ENCODE measurements around the gene TNFRSF12A.

The TNFRSF12A gene

GRCh38 chr16:3004319-3004718 is 15.8 kb upstream of the TNFRSF12A start:
- Histone ChIP-seq H3K9ac (ENCODE audit: low read depth, low read length) (no peak overlapping the region), H3K27ac (ENCODE audit: low read depth, low read length) (no peak overlapping the region), H3K27me3 (ENCODE audit: control insufficient read depth, insufficient read depth, low read length) (no peaks in the 10 kb centered on the region), H3K9me3 (ENCODE audit: control insufficient read depth, insufficient read depth, low read length) (no peaks in the 10 kb centered on the region), H3K4me3 (ENCODE audit: low read depth, low read length) (peak overlapping the region; percentile 47; the same call in 1 of the 2 replicates), H3K4me1 (ENCODE audit: control insufficient read depth, insufficient read depth, low read length) (peaks cover 34% of the 10 kb centered on the region), H3K36me3 (ENCODE audit: control insufficient read depth, insufficient read depth, low read length) (no peaks in the 10 kb centered on the region; the same call in 1 of the 2 replicates)

- H3K9ac ChIP-seq (ENCODE audit: low read depth, low read length), result no peak overlapping the region
- H3K9me3 ChIP-seq (ENCODE audit: control insufficient read depth, insufficient read depth, low read length), result no peaks in the 10 kb centered on the region
- H3K27me3 ChIP-seq (ENCODE audit: control insufficient read depth, insufficient read depth, low read length), result no peaks in the 10 kb centered on the region
- no peaks in the 10 kb centered on the region; the same call in 1 of the 2 replicates for H3K36me3 ChIP-seq (ENCODE audit: control insufficient read depth, insufficient read depth, low read length)
- H3K27ac ChIP-seq (ENCODE audit: low read depth, low read length), result peak overlapping the region; percentile 71
- H3K4me3 ChIP-seq (ENCODE audit: low read depth, low read length), result peak overlapping the region; percentile 56
- peaks cover 39% of the 10 kb centered on the region for H3K4me1 ChIP-seq (ENCODE audit: control insufficient read depth, insufficient read depth, low read length)
Measured at GRCh38 chr16:3004781-3005284, 15.3 kb upstream of the TNFRSF12A start.

GRCh38 chr16:3007059-3007956 is 12.9 kb upstream of the TNFRSF12A start:
- 0 out of 2 replicates have a peak, but pooled peaks cover 7% of the 10 kb centered on the region for H3K27me3 ChIP-seq (ENCODE audit: control insufficient read depth, insufficient read depth, low read length)
- no peaks in the 10 kb centered on the region; the same call in 1 of the 2 replicates for H3K36me3 ChIP-seq (ENCODE audit: control insufficient read depth, insufficient read depth, low read length)
- peaks cover 56% of the 10 kb centered on the region for H3K4me1 ChIP-seq (ENCODE audit: control insufficient read depth, insufficient read depth, low read length)
- H3K9me3 ChIP-seq (ENCODE audit: control insufficient read depth, insufficient read depth, low read length), result no peaks in the 10 kb centered on the region
- peak overlapping the region; percentile 98 for H3K27ac ChIP-seq (ENCODE audit: low read depth, low read length)
- H3K9ac ChIP-seq (ENCODE audit: low read depth, low read length), result peak overlapping the region; percentile 81
- H3K4me3 ChIP-seq (ENCODE audit: low read depth, low read length), result peak overlapping the region; percentile 56

GRCh38 chr16:3007957-3008689 is 12.0 kb upstream of the TNFRSF12A start:
- Histone ChIP-seq H3K4me1 (ENCODE audit: control insufficient read depth, insufficient read depth, low read length) (peaks cover 62% of the 10 kb centered on the region), H3K27me3 (ENCODE audit: control insufficient read depth, insufficient read depth, low read length) (0 out of 2 replicates have a peak, but pooled peaks cover 7% of the 10 kb centered on the region), H3K9ac (ENCODE audit: low read depth, low read length) (peak overlapping the region; percentile 81), H3K4me3 (ENCODE audit: low read depth, low read length) (peak overlapping the region; percentile 56), H3K27ac (ENCODE audit: low read depth, low read length) (peak overlapping the region; percentile 98), H3K9me3 (ENCODE audit: control insufficient read depth, insufficient read depth, low read length) (no peaks in the 10 kb centered on the region), H3K36me3 (ENCODE audit: control insufficient read depth, insufficient read depth, low read length) (no peaks in the 10 kb centered on the region; the same call in 1 of the 2 replicates)

GRCh38 chr16:3008690-3009037 is 11.5 kb upstream of the TNFRSF12A start:
- H3K9ac ChIP-seq (ENCODE audit: low read depth, low read length), result peak overlapping the region; percentile 30; the same call in 1 of the 2 replicates
- peak overlapping the region; percentile 98 for H3K27ac ChIP-seq (ENCODE audit: low read depth, low read length)
- H3K4me1 ChIP-seq (ENCODE audit: control insufficient read depth, insufficient read depth, low read length), result peaks cover 67% of the 10 kb centered on the region
- no peaks in the 10 kb centered on the region for H3K9me3 ChIP-seq (ENCODE audit: control insufficient read depth, insufficient read depth, low read length)
- H3K27me3 ChIP-seq (ENCODE audit: control insufficient read depth, insufficient read depth, low read length), result 0 out of 2 replicates have a peak, but pooled peaks cover 7% of the 10 kb centered on the region
- no peaks in the 10 kb centered on the region; the same call in 1 of the 2 replicates for H3K36me3 ChIP-seq (ENCODE audit: control insufficient read depth, insufficient read depth, low read length)
- peak overlapping the region; percentile 41; the same call in 1 of the 2 replicates for H3K4me3 ChIP-seq (ENCODE audit: low read depth, low read length)

- Histone ChIP-seq H3K27ac (ENCODE audit: low read depth, low read length) (peak overlapping the region; percentile 98), H3K9ac (ENCODE audit: low read depth, low read length) (peak overlapping the region; percentile 60), H3K27me3 (ENCODE audit: control insufficient read depth, insufficient read depth, low read length) (0 out of 2 replicates have a peak, but pooled peaks cover 7% of the 10 kb centered on the region), H3K4me3 (ENCODE audit: low read depth, low read length) (peak overlapping the region; percentile 52), H3K36me3 (ENCODE audit: control insufficient read depth, insufficient read depth, low read length) (peaks cover 1% of the 10 kb centered on the region), H3K4me1 (ENCODE audit: control insufficient read depth, insufficient read depth, low read length) (peaks cover 76% of the 10 kb centered on the region), H3K9me3 (ENCODE audit: control insufficient read depth, insufficient read depth, low read length) (no peaks in the 10 kb centered on the region)
Measured at GRCh38 chr16:3009568-3010390, 10.4 kb upstream of the TNFRSF12A start.

GRCh38 chr16:3010510-3010909 is 9.7 kb upstream of the TNFRSF12A start:
- Histone ChIP-seq H3K27ac (ENCODE audit: low read depth, low read length) (peak overlapping the region; percentile 98), H3K27me3 (ENCODE audit: control insufficient read depth, insufficient read depth, low read length) (0 out of 2 replicates have a peak, but pooled peaks cover 7% of the 10 kb centered on the region), H3K9me3 (ENCODE audit: control insufficient read depth, insufficient read depth, low read length) (no peaks in the 10 kb centered on the region), H3K36me3 (ENCODE audit: control insufficient read depth, insufficient read depth, low read length) (peaks cover 9% of the 10 kb centered on the region), H3K9ac (ENCODE audit: low read depth, low read length) (no peak overlapping the region), H3K4me1 (ENCODE audit: control insufficient read depth, insufficient read depth, low read length) (peaks cover 81% of the 10 kb centered on the region), H3K4me3 (ENCODE audit: low read depth, low read length) (peak overlapping the region; percentile 52; the same call in 1 of the 2 replicates)

- H3K4me3 ChIP-seq (ENCODE audit: low read depth, low read length), result peak overlapping the region; percentile 51
- H3K27ac ChIP-seq (ENCODE audit: low read depth, low read length), result peak overlapping the region; percentile 44
- no peak overlapping the region for H3K9ac ChIP-seq (ENCODE audit: low read depth, low read length)
- peaks cover 17% of the 10 kb centered on the region for H3K36me3 ChIP-seq (ENCODE audit: control insufficient read depth, insufficient read depth, low read length)
- H3K4me1 ChIP-seq (ENCODE audit: control insufficient read depth, insufficient read depth, low read length), result peaks cover 73% of the 10 kb centered on the region
- no peaks in the 10 kb centered on the region for H3K9me3 ChIP-seq (ENCODE audit: control insufficient read depth, insufficient read depth, low read length)
- H3K27me3 ChIP-seq (ENCODE audit: control insufficient read depth, insufficient read depth, low read length), result 0 out of 2 replicates have a peak, but pooled peaks cover 7% of the 10 kb centered on the region
Measured at GRCh38 chr16:3012246-3012645, 7.9 kb upstream of the TNFRSF12A start.

GRCh38 chr16:3012828-3013420 is 7.2 kb upstream of the TNFRSF12A start, which contains the start of gene CLDN9:
CLDN9 (plus strand) TSS chr16:3012923; CDS start chr16:3013363, 440 bp downstream.
- Histone ChIP-seq H3K27me3 (ENCODE audit: control insufficient read depth, insufficient read depth, low read length) (0 out of 2 replicates have a peak, but pooled peaks cover 7% of the 10 kb centered on the region), H3K4me1 (ENCODE audit: control insufficient read depth, insufficient read depth, low read length) (peaks cover 66% of the 10 kb centered on the region), H3K9me3 (ENCODE audit: control insufficient read depth, insufficient read depth, low read length) (no peaks in the 10 kb centered on the region), H3K36me3 (ENCODE audit: control insufficient read depth, insufficient read depth, low read length) (peaks cover 17% of the 10 kb centered on the region), H3K9ac (ENCODE audit: low read depth, low read length) (no peak within 1 kb of the TSS), H3K27ac (ENCODE audit: low read depth, low read length) (peak within 1 kb of the TSS; percentile 44), H3K4me3 (ENCODE audit: low read depth, low read length) (peak within 1 kb of the TSS; percentile 51)

Measured in HUES48 (cell line).